ENCODE data around the gene ZCCHC17.
"Not testable (repeated sequence)": the region's sequence is repeated elsewhere in the genome, so short reads cannot be mapped to it uniquely, and the experiment has no call there.

The ZCCHC17 gene

GRCh38 chr1:31372051-31372450 lies 75.2 kb downstream of the ZCCHC17 start:
- DNase-seq, result no peak

- DNase-seq, result no peak
These were observed 75.9 kb downstream of the ZCCHC17 start for GRCh38 chr1:31372751-31373055.

DNA sequence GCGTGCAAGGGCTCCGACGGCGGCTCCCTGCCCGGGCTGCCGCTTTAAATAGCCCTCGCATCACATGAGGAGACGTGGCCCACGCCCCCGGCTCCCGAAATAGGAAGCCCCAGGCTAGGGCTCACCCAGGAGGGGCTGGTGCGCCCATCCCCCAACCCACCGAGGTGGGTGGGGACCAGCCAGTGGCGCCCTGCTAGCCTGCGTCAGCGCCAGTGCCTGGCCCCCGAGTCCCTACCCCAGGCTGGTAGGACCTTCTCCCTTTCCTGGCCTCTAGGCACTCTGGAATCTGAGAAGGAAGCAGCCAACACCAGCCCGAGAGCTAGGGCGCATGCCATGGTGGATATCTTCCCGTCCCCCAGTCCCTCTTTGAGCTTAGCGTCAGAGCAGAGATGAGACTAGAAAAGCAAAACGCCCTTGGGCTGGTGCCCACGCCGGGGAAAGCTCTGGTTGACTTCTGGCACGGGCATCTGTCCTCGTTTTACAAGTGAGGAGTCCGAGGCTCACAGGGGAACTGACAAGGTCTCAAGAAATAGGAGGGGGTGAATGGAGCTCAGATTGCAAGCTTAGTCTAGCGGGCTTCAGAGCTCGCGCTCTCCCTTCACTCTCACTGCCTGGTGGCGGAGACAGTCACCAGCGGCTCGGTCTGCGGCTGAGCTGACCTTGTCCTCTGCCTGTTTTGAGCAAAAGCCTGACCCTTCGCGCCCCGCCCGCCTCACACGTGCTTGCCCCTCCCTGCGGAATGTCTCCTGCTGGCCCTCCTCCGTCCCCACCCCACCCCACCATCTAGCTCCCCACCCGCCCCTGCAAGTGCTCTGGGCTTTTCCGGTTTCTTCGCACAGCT lies 76.4 kb downstream of the ZCCHC17 start, which contains the start of gene FABP3:
TSS of gene FABP3 (minus strand) at position 21 of the 841 bp plus-strand sequence. CDS start 62 bp downstream, outside the sequence.
- DNase-seq, result peak; percentile 89

DNA sequence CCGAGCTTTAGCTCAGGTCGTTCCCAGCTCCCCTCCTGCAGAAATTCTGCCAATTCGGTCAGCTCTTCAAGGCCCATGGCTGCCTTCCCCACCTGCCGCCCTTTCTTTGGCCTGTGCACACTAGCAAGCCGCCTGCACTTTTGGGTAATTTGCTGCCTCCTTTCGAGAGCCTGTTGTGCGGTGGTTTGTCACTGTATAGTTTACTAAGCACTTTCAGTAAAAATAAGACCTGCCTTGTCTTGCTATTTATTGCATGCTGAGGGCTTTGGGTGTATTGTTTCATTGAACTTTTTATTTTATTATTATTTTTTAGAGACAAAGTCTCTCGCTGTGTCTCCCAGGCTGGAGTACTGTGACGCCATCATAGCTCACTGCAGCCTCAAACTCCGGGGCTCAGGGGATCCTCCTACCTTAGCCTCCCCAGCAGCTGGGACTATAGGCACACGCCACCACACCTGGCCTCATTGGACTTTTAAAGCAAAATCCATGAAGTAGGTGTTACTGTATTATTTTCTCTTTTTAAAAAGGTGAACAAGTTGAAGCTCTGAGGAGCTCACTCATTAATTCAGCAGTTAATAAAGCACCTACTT lies 77.2 kb downstream of the ZCCHC17 start:
- no peak for DNase-seq

- peak; percentile 90 for DNase-seq
These were observed 77.8 kb downstream of the ZCCHC17 start for GRCh38 chr1:31374511-31375196.

DNA sequence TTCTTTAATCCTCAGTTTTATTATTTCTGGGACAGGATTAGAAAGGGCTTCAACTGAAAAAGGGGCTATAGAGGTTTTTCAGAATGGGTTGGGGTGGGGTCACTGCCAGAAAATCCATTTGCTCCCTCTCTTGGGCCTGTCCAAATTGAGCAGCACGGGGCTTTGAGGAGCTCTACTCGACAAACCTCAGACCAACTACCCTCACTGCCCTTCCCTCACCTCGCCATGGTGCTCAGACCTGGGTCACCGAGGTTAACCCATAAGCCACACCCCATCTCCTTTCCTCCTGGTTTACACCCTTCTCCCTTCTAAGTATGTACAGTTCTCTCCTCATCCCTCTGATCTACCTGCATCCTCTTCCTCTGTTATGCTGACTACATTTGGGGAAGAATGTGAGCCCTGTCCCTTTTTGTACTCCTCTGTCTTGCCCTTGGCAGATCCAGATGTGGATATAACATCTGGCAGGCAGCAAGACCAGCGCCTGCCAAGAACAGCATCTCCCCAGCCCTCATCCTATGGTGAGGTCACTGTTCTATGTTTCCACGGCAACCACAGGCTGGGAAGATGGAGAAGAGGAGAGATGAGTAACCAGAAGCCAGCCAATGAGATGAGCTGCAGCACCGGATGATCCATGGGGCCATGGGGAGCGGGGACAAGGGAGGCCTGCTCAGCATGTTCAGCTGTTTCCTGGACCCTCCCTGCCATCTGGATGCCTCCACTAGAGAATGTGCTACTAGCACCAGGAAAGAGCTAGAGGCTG lies 79.7 kb downstream of the ZCCHC17 start:
- peak; percentile 92 for DNase-seq

DNA sequence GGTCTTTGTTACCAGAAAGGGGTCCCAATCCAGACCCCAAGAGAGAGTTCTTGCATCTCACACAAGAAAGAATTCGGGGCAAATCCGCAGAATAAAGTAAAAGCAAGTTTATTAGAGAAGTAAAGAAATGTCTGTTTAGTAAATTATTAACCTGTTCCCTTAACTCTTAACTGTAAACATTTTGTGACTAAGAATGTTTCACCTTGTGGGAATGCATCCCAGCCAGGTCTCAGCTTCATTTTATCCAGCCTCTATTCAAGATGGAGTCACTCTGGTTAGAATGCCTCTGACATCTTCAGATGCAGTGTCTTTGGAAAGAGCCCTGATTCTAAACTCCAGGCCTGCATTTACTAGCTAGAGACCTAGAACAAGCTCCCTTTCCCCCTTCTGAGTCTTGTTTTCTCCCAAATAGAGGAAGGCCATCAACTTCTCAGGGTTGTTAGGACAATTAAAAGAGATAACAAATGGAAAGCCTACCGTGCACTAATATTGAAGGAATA lies 80.6 kb downstream of the ZCCHC17 start:
- no peak for DNase-seq

GRCh38 chr1:31378001-31378400 lies 81.2 kb downstream of the ZCCHC17 start:
- no peak for DNase-seq

DNA sequence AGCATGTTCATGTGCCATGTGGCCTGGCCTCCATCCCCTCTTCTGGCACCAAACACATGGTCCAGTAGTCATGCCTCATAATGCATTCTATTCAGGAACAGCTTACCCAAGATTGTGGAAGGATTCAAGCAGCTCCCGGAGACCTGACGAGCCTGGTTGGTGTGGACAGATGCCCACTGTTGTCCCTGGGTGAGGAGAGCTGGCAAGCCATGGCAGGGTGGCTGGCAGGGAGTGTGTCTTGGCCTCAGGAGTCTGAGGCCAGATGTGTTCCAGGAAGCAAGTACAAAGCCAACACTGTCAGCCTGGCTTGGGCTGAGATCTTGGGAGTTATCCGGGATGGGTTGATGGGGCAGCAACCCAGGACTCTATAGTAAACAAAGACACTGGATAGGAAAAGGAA lies 83.3 kb downstream of the ZCCHC17 start:
- peak; percentile 38 for DNase-seq

GRCh38 chr1:31381394-31382294 lies 84.8 kb downstream of the ZCCHC17 start:
- no peak for DNase-seq

- no peak for DNase-seq
These were observed 85.7 kb downstream of the ZCCHC17 start for GRCh38 chr1:31382379-31382989.

- DNase-seq, result no peak
These were observed 87.1 kb downstream of the ZCCHC17 start for GRCh38 chr1:31383967-31384366.

- DNase-seq, result not testable (repeated sequence)
These were observed 89.9 kb downstream of the ZCCHC17 start for GRCh38 chr1:31386576-31387243.

DNA sequence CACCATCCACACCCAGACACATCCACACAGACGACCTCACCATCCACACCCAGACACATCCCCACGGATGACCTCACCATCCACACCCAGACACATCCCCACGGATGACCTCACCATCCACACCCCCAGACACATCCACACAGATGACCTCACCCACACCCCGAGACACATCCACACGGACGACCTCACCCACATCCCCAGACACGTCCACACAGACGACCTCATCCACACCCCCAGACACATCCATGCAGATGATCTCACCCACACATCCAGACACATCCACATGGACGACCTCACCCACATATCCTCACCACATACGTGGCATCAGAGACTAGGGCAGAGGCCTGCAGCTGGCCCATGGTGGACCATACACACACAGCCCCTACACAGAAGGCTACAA lies 90.8 kb downstream of the ZCCHC17 start:
- no peak for DNase-seq

DNA sequence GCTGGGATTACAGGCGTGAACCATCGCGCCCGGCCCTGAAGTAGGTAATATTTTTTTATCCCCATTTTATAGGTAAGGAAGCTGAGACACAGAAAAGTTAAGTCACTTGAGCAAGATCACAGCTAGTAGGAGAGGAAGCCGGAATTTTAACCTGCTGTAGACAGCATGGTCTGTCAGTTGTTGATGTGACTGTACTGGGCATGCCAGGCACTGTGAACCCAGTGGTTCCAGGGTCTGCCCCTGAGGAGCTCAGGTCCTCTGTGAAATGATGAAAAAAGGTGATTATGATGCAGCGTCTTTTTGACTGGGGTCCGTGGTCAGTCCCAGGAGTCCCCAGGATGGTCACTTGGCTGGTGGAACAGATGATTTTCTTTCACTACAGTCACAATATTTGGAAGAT lies 92.8 kb downstream of the ZCCHC17 start:
- no peak for DNase-seq

GRCh38 chr1:31390071-31390470 lies 93.2 kb downstream of the ZCCHC17 start:
- DNase-seq, result no peak

DNA sequence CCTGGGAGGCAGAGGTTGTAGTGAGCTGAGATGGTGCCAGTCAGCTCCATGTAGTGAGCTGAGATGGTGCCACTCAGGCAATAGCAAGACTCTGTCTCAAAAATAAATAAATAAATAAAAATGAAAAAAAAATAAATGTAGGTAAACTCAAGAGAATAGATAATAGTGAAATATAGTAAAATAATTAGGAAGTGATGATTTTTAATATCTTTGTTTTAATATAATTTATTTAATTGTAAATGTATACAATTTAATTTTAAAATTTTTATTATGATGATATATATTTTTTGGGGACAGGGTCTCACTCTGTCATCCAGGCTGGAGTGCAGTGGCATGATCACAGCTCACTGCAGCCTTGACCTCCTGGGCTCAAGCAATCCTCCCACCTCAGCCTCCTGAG lies 96.6 kb downstream of the ZCCHC17 start:
- no peak for DNase-seq

DNA sequence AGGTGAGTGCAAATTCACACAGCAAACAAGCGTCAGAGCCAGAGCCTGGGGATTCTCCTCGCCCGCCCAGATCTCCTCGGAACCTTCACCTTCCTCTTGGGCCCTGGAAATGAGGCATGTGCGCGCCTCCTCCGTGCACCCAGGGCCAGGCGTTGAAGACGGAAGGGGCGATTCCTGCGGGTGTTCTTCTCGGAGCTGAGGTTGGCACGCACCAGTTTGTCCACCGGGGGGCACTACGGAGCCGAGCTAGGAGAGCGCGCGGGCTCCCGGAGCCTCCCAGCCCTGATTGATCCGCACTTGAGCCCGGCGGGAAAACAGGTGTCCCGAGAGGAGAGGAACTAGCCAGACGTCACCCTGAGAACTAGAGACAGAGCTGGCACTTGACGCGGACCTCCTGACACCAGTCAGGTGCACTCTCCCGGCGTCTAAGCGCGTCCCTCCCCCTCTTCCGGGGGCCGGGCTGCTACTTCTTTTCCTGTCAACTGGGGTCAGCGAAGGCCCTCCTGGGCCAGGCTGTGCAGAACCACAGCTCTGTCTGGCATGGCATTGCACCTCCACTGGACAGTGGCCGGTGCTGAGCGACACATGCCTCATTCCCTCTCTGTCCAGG lies 97.9 kb downstream of the ZCCHC17 start:
- peak; percentile 88 for DNase-seq

- no peak for DNase-seq
These were observed 100.0 kb downstream of the ZCCHC17 start for GRCh38 chr1:31396633-31397351.

All from femur (tissue), 1 donor.